MM.1S (cell line): ENCODE data around the gene ACOX3.

Experiments
- DNase-seq: peaks from one replicate; pipeline ENCODE4 v3.0.0-alpha.2; 2015
- H2AFZ ChIP-seq: fragments of 300-600 bp; sonication (generic); 2 replicates; pipeline ENCODE4 v1.6.0; 2016; ENCODE audit warnings: antibody characterized with exemption, low read length
- H3F3A ChIP-seq: fragments of 300-600 bp; sonication (generic); 2 replicates; pipeline ENCODE4 v1.6.1; 2016; ENCODE audit warnings: mild to moderate bottlenecking, antibody characterized with exemption, low read length, moderate library complexity, mixed read lengths; ENCODE audit not compliant: insufficient read depth
- H3K27ac ChIP-seq: fragments of 300-600 bp; sonication (generic); 2 replicates; pipeline ENCODE4 v1.5.1; 2016; ENCODE audit warnings: mild to moderate bottlenecking, low read length
- H3K27me3 ChIP-seq: fragments of 300-600 bp; sonication (generic); replicated peaks from 2 replicates; pipeline ENCODE4 v1.6.0; 2016; ENCODE audit warnings: low read length; ENCODE audit not compliant: insufficient read depth
- H3K36me3 ChIP-seq: fragments of 300-600 bp; sonication (generic); replicated peaks from 2 replicates; pipeline ENCODE4 v1.6.1; 2016; ENCODE audit warnings: mild to moderate bottlenecking, low read length, mixed read lengths; ENCODE audit not compliant: insufficient read depth
- H3K4me1 ChIP-seq: fragments of 300-600 bp; sonication (generic); 2 replicates; pipeline ENCODE4 v1.6.1; 2016; ENCODE audit warnings: low read length, mixed read lengths
- H3K4me2 ChIP-seq: fragments of 300-600 bp; sonication (generic); 2 replicates; pipeline ENCODE4 v1.6.0; 2016; ENCODE audit warnings: low read depth, low read length
- H3K4me3 ChIP-seq: fragments of 300-600 bp; sonication (generic); 2 replicates; pipeline ENCODE4 v1.5.1; 2016; ENCODE audit warnings: low read length, mixed read lengths
- H3K79me2 ChIP-seq: fragments of 300-600 bp; sonication (generic); 2 replicates; pipeline ENCODE4 v1.6.1; 2016; ENCODE audit warnings: mixed run types, low read length, mixed read lengths
- H3K9ac ChIP-seq: fragments of 300-600 bp; sonication (generic); 2 replicates; pipeline ENCODE4 v1.6.1; 2016; ENCODE audit warnings: low read length, mixed read lengths
- H3K9me2 ChIP-seq: fragments of 300-600 bp; sonication (generic); replicated peaks from 2 replicates; pipeline ENCODE4 v1.6.1; 2016; ENCODE audit warnings: mild to moderate bottlenecking, low read length, mixed read lengths; ENCODE audit not compliant: insufficient read depth
- H3K9me3 ChIP-seq: fragments of 300-600 bp; sonication (generic); replicated peaks from 2 replicates; pipeline ENCODE4 v1.6.1; 2016; ENCODE audit warnings: mild to moderate bottlenecking, low read length, mixed read lengths; ENCODE audit not compliant: insufficient read depth
- H4K20me1 ChIP-seq: fragments of 300-600 bp; sonication (generic); 2 replicates; pipeline ENCODE4 v1.6.1; 2016; ENCODE audit warnings: mild to moderate bottlenecking, low read length, moderate library complexity, mixed read lengths; ENCODE audit not compliant: insufficient read depth
- CTCF ChIP-seq: fragments of 300-600 bp; sonication (generic); IDR thresholded peaks from 2 replicates; pipeline ENCODE4 v1.5.1; 2016; ENCODE audit warnings: antibody characterized with exemption, low read length, mixed read lengths
- EZH2 ChIP-seq: fragments of 300-600 bp; sonication (generic); optimal IDR thresholded peaks from 2 replicates; pipeline ENCODE3; 2017; ENCODE audit warnings: low read depth, mild to moderate bottlenecking, antibody characterized with exemption, low read length, mixed read lengths
- EZH2phosphoT487 ChIP-seq: fragments of 300-600 bp; sonication (generic); IDR thresholded peaks from 2 replicates; pipeline ENCODE4 v1.6.1; 2018; ENCODE audit warnings: antibody characterized with exemption, low read length

The ACOX3 gene

GRCh38 chr4:8377103-8378075, 63.1 kb downstream of the ACOX3 start:
- H3K9me2 ChIP-seq: no peaks in the 10 kb centered on the region
- no peaks in the 10 kb centered on the region for H3F3A ChIP-seq
- H3K4me1 ChIP-seq: no peaks in the 10 kb centered on the region
- H3K9me3 ChIP-seq: no peaks in the 10 kb centered on the region
- H3K4me3 ChIP-seq: no peak overlapping the region
- H3K4me2 ChIP-seq: no peak overlapping the region
- H4K20me1 ChIP-seq: no peaks in the 10 kb centered on the region
- TF ChIP-seq EZH2phosphoT487: no peak
- TF ChIP-seq CTCF: no peak
- no peak for TF ChIP-seq EZH2
- H3K36me3 ChIP-seq: no peaks in the 10 kb centered on the region
- H3K27ac ChIP-seq: no peak overlapping the region
- H2AFZ ChIP-seq: no peak overlapping the region
- no peak overlapping the region for H3K9ac ChIP-seq
- no peaks in the 10 kb centered on the region for H3K79me2 ChIP-seq
- no peak for DNase-seq
- no peaks in the 10 kb centered on the region for H3K27me3 ChIP-seq

- Histone ChIP-seq H3K27me3 (no peaks in the 10 kb centered on the region), H3F3A (no peaks in the 10 kb centered on the region), H3K4me3 (no peak overlapping the region), H3K36me3 (no peaks in the 10 kb centered on the region), H4K20me1 (no peaks in the 10 kb centered on the region), H2AFZ (no peak overlapping the region), H3K4me1 (no peaks in the 10 kb centered on the region), H3K79me2 (no peaks in the 10 kb centered on the region), H3K4me2 (no peak overlapping the region), H3K9ac (no peak overlapping the region), H3K27ac (no peak overlapping the region), H3K9me2 (no peaks in the 10 kb centered on the region), H3K9me3 (no peaks in the 10 kb centered on the region)
- no peak for DNase-seq
- TF ChIP-seq EZH2phosphoT487 (no peak), CTCF (no peak), EZH2 (no peak)
Measured at GRCh38 chr4:8376361-8377102, 64.0 kb downstream of the ACOX3 start.

- H3K27ac ChIP-seq: no peak overlapping the region
- H3K79me2 ChIP-seq: no peaks in the 10 kb centered on the region
- H2AFZ ChIP-seq: no peak overlapping the region
- TF ChIP-seq EZH2 (no peak), EZH2phosphoT487 (no peak), CTCF (no peak)
- H3K9me3 ChIP-seq: no peaks in the 10 kb centered on the region
- H3K9ac ChIP-seq: no peak overlapping the region
- H3K4me1 ChIP-seq: no peaks in the 10 kb centered on the region
- no peak overlapping the region for H3K4me3 ChIP-seq
- no peaks in the 10 kb centered on the region for H3F3A ChIP-seq
- no peaks in the 10 kb centered on the region for H3K9me2 ChIP-seq
- no peaks in the 10 kb centered on the region for H4K20me1 ChIP-seq
- H3K27me3 ChIP-seq: no peaks in the 10 kb centered on the region
- H3K36me3 ChIP-seq: no peaks in the 10 kb centered on the region
- H3K4me2 ChIP-seq: no peak overlapping the region
- DNase-seq: no peak
Measured at GRCh38 chr4:8374851-8375649, 65.5 kb downstream of the ACOX3 start.
